Fibroblast of pulmonary artery (primary cell): Measurements from ENCODE around the gene CAPN2.

ENCODE experiments used
- DNase-seq: peaks from one replicate; pipeline ENCODE4 v3.0.0-alpha.2; 2010; ENCODE audit warnings: low read depth
- H3K4me3 ChIP-seq: replicated peaks from 2 replicates; pipeline ENCODE4 v1.5.1; 2011; ENCODE audit warnings: low read depth, mild to moderate bottlenecking, control low read depth, low read length, moderate library complexity
- CTCF ChIP-seq: IDR thresholded peaks from 2 replicates; pipeline ENCODE4 v1.5.1; 2011; ENCODE audit warnings: mild to moderate bottlenecking, control low read depth, low read length, inconsistent platforms; ENCODE audit errors: missing control alignments

The CAPN2 gene

GRCh38 chr1:223774134-223774814 lies 61.9 kb downstream of the CAPN2 start:
- H3K4me3 ChIP-seq = no peak overlapping the region
- no peak for DNase-seq
- no peak for TF ChIP-seq CTCF

GRCh38 chr1:223775054-223775453 lies 62.7 kb downstream of the CAPN2 start:
- no peak overlapping the region for H3K4me3 ChIP-seq
- no peak for TF ChIP-seq CTCF
- DNase-seq = peak; percentile 75

- no peak for TF ChIP-seq CTCF
- no peak for DNase-seq
These were observed 63.4 kb downstream of the CAPN2 start for GRCh38 chr1:223775711-223776074.

GRCh38 chr1:223776075-223776814 lies 63.9 kb downstream of the CAPN2 start:
- DNase-seq = peak; percentile 84
- TF ChIP-seq CTCF = no peak
- H3K4me3 ChIP-seq = no peak overlapping the region

More at GRCh38 chr1:223775711-223776074, 63.4 kb downstream of the CAPN2 start:
- no peak overlapping the region for H3K4me3 ChIP-seq

GRCh38 chr1:223776826-223777454 lies 64.6 kb downstream of the CAPN2 start:
- H3K4me3 ChIP-seq = no peak overlapping the region
- TF ChIP-seq CTCF = no peak
- DNase-seq = no peak

GRCh38 chr1:223780318-223780717 lies 68.0 kb downstream of the CAPN2 start:
- H3K4me3 ChIP-seq = no peak overlapping the region
- no peak for TF ChIP-seq CTCF
- DNase-seq = no peak
